Activated CD8-positive, alpha-beta memory T cell treated with anti-CD3 and anti-CD28 coated beads, Interleukin-2, amount 50 U/mL, for 24 hours (primary cell): ENCODE data around the gene TEKT4.
"Not testable (repeated sequence)": the region's sequence is repeated elsewhere in the genome, so short reads cannot be mapped to it uniquely, and the experiment has no call there.

Experiments
- DNase-seq: peaks from one replicate; pipeline ENCODE4 v3.0.0-alpha.2; 2020; ENCODE audit errors: extremely low read depth

The TEKT4 gene

GRCh38 chr2:94875820-94876522, 4.7 kb downstream of the TEKT4 start:
- no peak for DNase-seq

DNA sequence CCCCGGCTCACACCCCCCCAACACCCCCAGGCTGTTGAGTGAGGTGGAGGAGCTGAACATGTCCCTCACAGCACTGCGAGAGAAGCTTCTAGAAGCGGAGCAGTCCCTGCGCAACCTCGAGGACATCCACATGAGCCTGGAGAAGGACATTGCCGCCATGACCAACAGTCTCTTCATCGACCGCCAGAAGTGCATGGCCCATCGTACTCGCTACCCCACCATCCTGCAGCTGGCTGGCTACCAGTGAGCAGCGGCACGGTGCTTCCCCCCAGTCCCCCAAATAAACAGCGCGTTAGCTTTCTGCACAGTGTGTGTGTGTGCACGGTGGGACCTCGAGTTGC, 5.3 kb downstream of the TEKT4 start:
- DNase-seq, result no peak

DNA sequence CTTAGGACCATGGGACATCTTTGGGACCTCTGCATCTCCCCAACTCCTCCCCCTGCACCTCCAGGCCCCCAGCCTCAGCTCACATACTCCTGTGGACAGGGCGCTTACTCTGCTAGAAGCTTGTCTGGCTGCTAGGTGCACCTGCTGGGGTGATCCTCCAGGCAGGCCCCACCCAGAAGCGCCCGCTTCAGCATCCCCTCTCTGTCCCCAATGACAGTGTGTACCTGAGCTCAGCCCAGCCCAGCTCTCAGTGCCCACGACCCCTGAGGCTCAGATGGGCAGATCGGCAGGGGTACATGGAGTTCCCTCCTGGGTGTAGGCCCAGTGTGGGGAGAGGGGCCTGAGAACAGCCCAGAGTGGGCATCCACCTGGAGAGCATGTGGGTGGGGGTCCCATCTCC, 5.9 kb downstream of the TEKT4 start:
- DNase-seq, result no peak

- DNase-seq, result not testable (repeated sequence)
Observed at GRCh38 chr2:94878575-94878974, 7.3 kb downstream of the TEKT4 start.

GRCh38 chr2:94879314-94879981, 8.2 kb downstream of the TEKT4 start:
- no peak for DNase-seq

GRCh38 chr2:94879982-94880377, 8.8 kb downstream of the TEKT4 start:
- no peak for DNase-seq

DNA sequence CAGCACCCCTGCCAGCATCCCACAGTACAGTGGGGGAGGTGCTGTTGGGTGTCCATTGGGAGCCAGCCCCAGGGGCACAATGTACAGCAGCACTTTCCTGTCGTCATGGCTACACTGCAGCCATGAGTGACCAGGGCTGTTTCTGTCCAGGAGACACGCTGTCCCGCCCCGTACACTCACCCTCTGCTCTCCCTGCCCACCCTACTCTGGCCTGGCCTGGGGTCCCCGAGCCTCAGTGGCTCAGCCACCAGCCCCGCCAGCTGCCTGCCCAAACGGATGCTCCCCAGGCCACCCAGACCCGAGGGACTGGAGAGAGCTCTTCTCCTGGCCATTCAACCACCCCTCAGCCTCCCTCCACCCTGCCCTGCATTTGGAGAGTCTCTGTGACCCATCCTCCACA, 9.3 kb downstream of the TEKT4 start:
- no peak for DNase-seq

DNA sequence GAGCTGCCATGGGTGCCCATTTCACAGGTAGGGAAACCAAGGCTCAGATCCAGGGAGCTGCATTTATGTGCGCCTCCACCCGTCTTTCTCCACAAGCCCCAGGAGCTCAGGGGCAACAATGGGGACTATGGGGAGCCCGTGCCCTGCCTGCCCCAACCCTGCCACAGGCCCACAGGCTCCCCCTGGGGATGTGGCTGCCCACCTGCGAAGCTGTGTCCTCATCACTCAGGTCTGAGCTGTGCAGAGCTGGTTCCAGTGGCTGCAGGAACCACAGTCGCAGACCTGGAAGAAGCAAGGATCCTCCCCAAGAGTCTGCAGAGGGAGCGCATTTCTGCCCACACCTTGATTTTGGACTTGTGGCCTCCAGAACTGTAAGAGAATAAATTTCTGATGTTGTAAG, 9.8 kb downstream of the TEKT4 start:
- DNase-seq, result no peak

GRCh38 chr2:94890234-94890633, 19.0 kb downstream of the TEKT4 start:
- DNase-seq, result no peak

- not testable (repeated sequence) for DNase-seq
Observed at GRCh38 chr2:94895273-94895672, 24.0 kb downstream of the TEKT4 start.

DNA sequence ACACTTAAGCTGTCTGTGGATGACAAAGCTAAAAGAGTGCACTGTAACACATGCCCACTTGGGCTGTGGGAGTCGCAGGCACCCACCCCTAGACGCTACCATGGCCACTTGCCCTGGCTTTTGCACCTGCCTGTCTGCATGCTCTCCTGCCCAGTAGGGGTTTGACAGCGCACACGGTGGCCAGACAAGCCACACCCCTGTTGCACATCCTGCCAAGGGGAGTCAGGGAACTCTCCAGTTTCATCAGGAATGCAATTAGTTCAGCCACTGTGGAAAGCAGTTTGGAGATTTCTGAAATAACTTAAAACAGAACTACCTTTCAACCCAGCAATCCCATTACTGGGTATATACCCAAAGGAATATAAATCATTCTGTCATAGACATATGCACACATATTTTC, 35.7 kb downstream of the TEKT4 start:
- not testable (repeated sequence) for DNase-seq

DNA sequence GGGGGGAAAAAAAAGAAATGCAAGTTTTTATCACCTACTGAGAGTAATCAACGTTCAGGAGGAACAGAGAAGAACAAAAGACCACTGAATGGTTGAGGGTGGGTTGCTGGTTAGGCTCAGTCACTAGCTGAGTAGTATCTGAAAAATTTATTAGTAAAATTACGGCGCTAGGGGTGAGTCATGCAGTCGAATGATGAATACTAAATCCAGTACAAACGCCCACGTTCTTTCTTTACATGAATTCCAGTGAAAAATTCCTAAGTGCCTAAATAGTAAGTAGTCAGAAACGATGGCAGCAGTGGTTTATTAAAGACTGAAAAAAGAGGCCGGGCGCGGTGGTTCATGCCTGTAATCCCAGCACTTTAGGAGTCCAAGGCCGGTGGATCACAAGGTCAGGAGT, 52.0 kb downstream of the TEKT4 start:
- no peak for DNase-seq

- DNase-seq, result not testable (repeated sequence)
Observed at GRCh38 chr2:94924999-94925398, 53.8 kb downstream of the TEKT4 start.
